Amniotic epithelial cell (primary cell): Measurements from ENCODE around the gene NDOR1.

ENCODE experiments used
- DNase-seq: peaks from one replicate; pipeline ENCODE4 v3.0.0-alpha.2; 2010; ENCODE audit warnings: low read depth

Gene NDOR1

DNA sequence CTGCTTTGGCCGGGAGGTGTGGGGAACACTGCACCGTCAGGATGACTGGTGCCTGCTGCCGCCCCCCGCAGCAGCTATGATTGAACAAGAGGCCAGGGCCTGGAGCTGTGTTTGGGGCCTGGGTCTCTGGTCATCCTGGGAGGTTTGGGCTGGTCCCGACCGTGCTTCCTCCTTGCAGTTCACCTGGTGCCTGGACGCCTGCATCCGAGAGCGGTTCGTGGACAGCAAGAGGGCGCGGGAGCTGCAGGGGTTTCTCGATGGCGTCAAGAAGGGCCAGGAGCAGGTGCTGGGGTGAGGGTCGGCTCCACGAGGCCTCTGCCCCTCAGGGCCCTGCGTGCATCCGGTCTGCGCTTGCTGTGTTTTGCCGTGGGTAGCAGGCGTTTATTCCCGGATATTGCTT is 58.6 kb downstream of the NDOR1 start:
- no peak for DNase-seq

- no peak for DNase-seq
Observed at GRCh38 chr9:137265496-137266161, 60.1 kb downstream of the NDOR1 start.

DNA sequence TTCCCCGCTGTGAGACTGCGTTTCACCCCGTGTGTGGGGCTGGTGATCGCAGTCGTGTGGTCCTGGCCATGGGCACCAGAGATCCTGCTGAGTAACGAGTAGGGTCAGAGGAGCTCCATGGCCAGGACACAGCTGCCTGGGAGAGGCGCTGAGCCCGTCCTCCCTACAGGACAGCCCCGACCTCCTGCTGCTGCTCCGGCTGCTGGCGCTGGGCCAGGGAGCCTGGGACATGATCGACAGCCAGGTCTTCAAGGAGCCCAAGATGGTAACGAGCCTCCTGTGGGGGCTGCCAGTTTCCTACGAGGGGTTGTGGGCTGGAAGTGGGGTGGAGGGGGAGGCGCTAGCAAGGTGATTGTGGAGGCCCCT is 60.6 kb downstream of the NDOR1 start:
- DNase-seq = no peak
